Smooth muscle cell (in vitro differentiated cells): ENCODE measurements around the gene ABCA1. TPM values are rescaled to one million over a fixed set of nuclear protein-coding genes. Genes with fewer than 3 reads are reported as not detected.
"Not testable (repeated sequence)": the region's sequence is repeated elsewhere in the genome, so short reads cannot be mapped to it uniquely, and the experiment has no call there.

Experiments used
- DNase-seq: peaks from one replicate; lab custom pipeline; 2025; ENCODE audit not compliant: unreplicated experiment; lab: John Stamatoyannopoulos, UW
- H2AFZ ChIP-seq: fragments of 200-600 bp; sonication (generic); 2 replicates; pipeline ENCODE4 v1.6.0; 2016; ENCODE audit warnings: antibody characterized with exemption, low read depth, mild to moderate bottlenecking
- H3F3A ChIP-seq: fragments of 200-600 bp; sonication (generic); 2 replicates; pipeline ENCODE4 v1.6.0; 2017; ENCODE audit warnings: antibody characterized with exemption, low read depth
- H3K27ac ChIP-seq: fragments of 200-600 bp; sonication (generic); 2 replicates; pipeline ENCODE4 v1.5.1; 2016; ENCODE audit warnings: low read depth, mild to moderate bottlenecking
- H3K27me3 ChIP-seq: fragments of 200-600 bp; sonication (generic); 2 replicates; pipeline ENCODE4 v1.6.1; 2016; ENCODE audit warnings: low read depth, mild to moderate bottlenecking
- H3K36me3 ChIP-seq: fragments of 200-600 bp; sonication (generic); 2 replicates; pipeline ENCODE4 v1.5.1; 2016; ENCODE audit warnings: low read depth
- H3K4me1 ChIP-seq: fragments of 200-600 bp; sonication (generic); 2 replicates; pipeline ENCODE4 v1.5.1; 2016; ENCODE audit warnings: low read depth
- H3K4me2 ChIP-seq: fragments of 200-600 bp; sonication (generic); 2 replicates; pipeline ENCODE4 v1.6.0; 2016; ENCODE audit warnings: mild to moderate bottlenecking
- H3K4me3 ChIP-seq: fragments of 200-600 bp; sonication (generic); 2 replicates; pipeline ENCODE4 v1.5.1; 2016; ENCODE audit warnings: mild to moderate bottlenecking
- H3K79me2 ChIP-seq: fragments of 200-600 bp; sonication (generic); 2 replicates; pipeline ENCODE4 v1.6.0; 2016; ENCODE audit warnings: low read depth, mild to moderate bottlenecking
- H3K9ac ChIP-seq: fragments of 200-600 bp; sonication (generic); 2 replicates; pipeline ENCODE4 v1.6.0; 2016; ENCODE audit warnings: low read depth
- H3K9me3 ChIP-seq: fragments of 200-600 bp; sonication (generic); replicated peaks from 2 replicates; pipeline ENCODE4 v1.5.1; 2016; ENCODE audit warnings: low read depth
- H4K20me1 ChIP-seq: fragments of 200-600 bp; sonication (generic); 2 replicates; pipeline ENCODE4 v1.6.0; 2016; ENCODE audit warnings: low read depth
- CTCF ChIP-seq: fragments of 200-600 bp; sonication (generic); IDR thresholded peaks from 2 replicates; pipeline ENCODE4 v1.5.1; 2017; ENCODE audit warnings: borderline replicate concordance, mild to moderate bottlenecking, antibody characterized with exemption; ENCODE audit not compliant: insufficient read depth, poor library complexity, severe bottlenecking
- whole genome bisulfite sequencing: methylation state at CpG from one replicate; pipeline ENCODE4 v1.1.7; 2016; ENCODE audit warnings: low lambda C conversion rate; 5-methylcytosine and 5-hydroxymethylcytosine counted together
- polyA plus RNA-seq: library from polyadenylated mRNA; unstranded; fragments of >200 nt; fragmentation: Nextera tagmentation; extraction: Ambion mirVana; gene quantifications from 2 replicates; pipeline ENCODE4 v1.2.1, GENCODE V29; 2016
- total RNA-seq: library from RNA; depleted of rRNA; stranded (reverse); fragments of >200 nt; gene quantifications from 2 replicates; pipeline ENCODE4 v1.2.3, GENCODE V29; 2014

The ABCA1 gene
- 29.6 and 29.8 TPM in 2 replicates for total RNA-seq
- 2.8 and 2.9 TPM in 2 replicates for polyA plus RNA-seq

- Histone ChIP-seq H3K27ac (peak within 1 kb of the TSS; percentile 25), H3K4me2 (peak within 1 kb of the TSS; percentile 88), H2AFZ (peak within 1 kb of the TSS; percentile 91), H3K9ac (peak within 1 kb of the TSS; percentile 74), H4K20me1 (peaks cover 16% of the 10 kb centered on the region), H3K79me2 (peaks cover 19% of the 10 kb centered on the region), H3K4me1 (peaks cover 19% of the 10 kb centered on the region), H3K36me3 (no peaks in the 10 kb centered on the region), H3K9me3 (no peaks in the 10 kb centered on the region), H3F3A (no peaks in the 10 kb centered on the region), H3K4me3 (peak within 1 kb of the TSS; percentile 73), H3K27me3 (no peaks in the 10 kb centered on the region)
- peak; percentile 56 for DNase-seq
- TF ChIP-seq CTCF = no peak
- under 1% methylated on average over 42 of the region's 53 CpGs for WGBS
Observed at GRCh38 chr9:104927912-104928740, at the start of gene ABCA1. Gene ABCA1, minus strand, starts transcription at chr9:104928155. Its CDS starts 24,476 bp downstream, at chr9:104903679.

DNA sequence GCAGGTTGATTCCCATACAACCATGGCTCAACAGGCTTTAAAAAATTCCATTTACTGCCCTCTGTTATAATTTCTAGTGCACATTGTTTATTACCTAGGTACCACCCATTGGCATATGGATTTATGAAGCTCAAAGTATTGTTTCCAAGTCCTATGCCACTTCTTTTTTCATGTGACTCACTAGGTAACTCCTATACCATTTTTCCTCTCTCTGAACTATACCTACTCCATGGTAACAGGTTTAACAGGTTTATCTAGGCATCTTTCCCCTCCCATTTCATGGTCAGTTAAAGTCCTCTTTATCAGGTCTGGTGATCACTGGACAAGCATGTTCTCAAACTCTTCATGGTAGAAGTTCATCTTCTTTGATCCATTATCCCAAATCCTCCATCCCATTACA is 49.6 kb upstream of the ABCA1 start:
- Histone ChIP-seq H3K9ac (no peak overlapping the region), H3K79me2 (no peaks in the 10 kb centered on the region), H3K4me2 (no peak overlapping the region), H3K27me3 (no peaks in the 10 kb centered on the region), H3K27ac (no peak overlapping the region), H3K4me3 (no peak overlapping the region), H4K20me1 (no peaks in the 10 kb centered on the region), H3K4me1 (no peaks in the 10 kb centered on the region), H3K36me3 (no peaks in the 10 kb centered on the region), H2AFZ (no peak overlapping the region), H3F3A (no peaks in the 10 kb centered on the region), H3K9me3 (no peaks in the 10 kb centered on the region)
- TF ChIP-seq CTCF = no peak
- DNase-seq = no peak

GRCh38 chr9:104977168-104977567 is 49.2 kb upstream of the ABCA1 start:
- H4K20me1 ChIP-seq = no peaks in the 10 kb centered on the region
- H2AFZ ChIP-seq = no peak overlapping the region
- H3F3A ChIP-seq = no peaks in the 10 kb centered on the region
- no peaks in the 10 kb centered on the region for H3K4me1 ChIP-seq
- H3K27me3 ChIP-seq = no peaks in the 10 kb centered on the region
- H3K79me2 ChIP-seq = no peaks in the 10 kb centered on the region
- H3K9me3 ChIP-seq = no peaks in the 10 kb centered on the region
- no peak for TF ChIP-seq CTCF
- no peaks in the 10 kb centered on the region for H3K36me3 ChIP-seq
- no peak overlapping the region for H3K27ac ChIP-seq
- WGBS = 93% methylated on average over 6 of the region's 6 CpGs
- no peak overlapping the region for H3K4me2 ChIP-seq
- no peak overlapping the region for H3K9ac ChIP-seq
- DNase-seq = no peak
- no peak overlapping the region for H3K4me3 ChIP-seq

DNA sequence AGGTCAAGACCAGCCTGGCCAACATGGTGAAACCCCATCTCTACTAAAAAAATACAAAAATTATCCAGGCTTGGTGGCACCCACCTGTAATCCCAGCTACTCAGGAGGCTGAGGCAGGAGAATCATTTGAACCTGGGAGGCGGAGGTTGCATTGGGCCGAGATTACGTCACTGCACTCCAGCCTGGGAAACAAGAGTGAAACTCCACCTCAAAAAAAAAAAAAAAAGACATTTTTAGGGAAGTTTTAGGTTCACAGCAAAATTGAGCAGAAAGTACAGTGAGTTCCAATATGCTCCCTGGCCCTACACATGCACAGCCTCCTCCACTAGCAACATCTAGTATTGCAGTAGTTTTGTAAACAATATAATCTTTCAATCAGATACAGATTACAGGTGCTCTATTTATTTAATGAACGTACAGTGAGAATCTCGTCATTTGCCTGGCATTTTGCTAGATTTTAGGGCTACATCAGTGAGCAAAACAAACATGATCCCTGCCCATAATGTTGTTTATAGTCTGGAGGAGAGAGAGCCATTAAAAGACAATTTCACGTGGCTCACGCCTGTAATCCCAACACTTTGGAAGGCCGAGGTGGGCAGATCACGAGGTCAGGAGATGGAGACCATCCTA is 48.1 kb upstream of the ABCA1 start:
- H3K79me2 ChIP-seq, H3K9me3 ChIP-seq, H4K20me1 ChIP-seq, DNase-seq, H3F3A ChIP-seq, H3K4me3 ChIP-seq, H3K27me3 ChIP-seq, H3K4me2 ChIP-seq, H3K4me1 ChIP-seq, H3K36me3 ChIP-seq, H2AFZ ChIP-seq, H3K9ac ChIP-seq, H3K27ac ChIP-seq: not testable (repeated sequence)
- WGBS = 97% methylated on average over 8 of the region's 9 CpGs
